Prostate gland (tissue), 2 donors: ENCODE results near the gene RPS18. TPM values are rescaled to one million over a fixed set of nuclear protein-coding genes. Genes with fewer than 3 reads are reported as not detected.
A peak's percentile ranks its signal among the peaks of the same experiment; 100 is the strongest.
"Not testable (repeated sequence)": the region's sequence is repeated elsewhere in the genome, so short reads cannot be mapped to it uniquely, and the experiment has no call there.

Experiments used
- DNase-seq: peaks from one replicate; pipeline ENCODE4 v3.0.0-alpha.2; 2019; ENCODE audit warnings: low spot score
- H3K27ac ChIP-seq, 2 donors: fragments of 200-600 bp; sonication (generic); 2 replicates each; pipeline ENCODE4 v1.5.1; 2017 to 2019
- H3K27me3 ChIP-seq: fragments of 200-600 bp; sonication (generic); replicated peaks from 2 replicates; pipeline ENCODE4 v1.5.1; 2019; ENCODE audit not compliant: insufficient read depth
- H3K36me3 ChIP-seq, 2 donors: fragments of 200-600 bp; sonication (generic); 1 replicate in 1 of 2; 2 replicates in 1 of 2; pipeline versions ENCODE4 v1.5.1 to v1.8.1; 2017 to 2019
- H3K4me1 ChIP-seq: fragments of 200-600 bp; sonication (generic); replicated peaks from 2 replicates; pipeline ENCODE4 v1.5.1; 2019
- H3K4me3 ChIP-seq, 2 donors: fragments of 200-600 bp; sonication (generic); 2 replicates each; pipeline ENCODE4 v1.5.1; 2017 to 2019
- H3K9me3 ChIP-seq: fragments of 200-600 bp; sonication (generic); 2 replicates; pipeline ENCODE4 v1.5.1; 2017
- POLR2A ChIP-seq: fragments of 450-650 bp; IDR thresholded peaks from one replicate; pipeline ENCODE4 v1.6.1; 2016; ENCODE audit warnings: antibody characterized with exemption, mild to moderate bottlenecking
- POLR2AphosphoS5 ChIP-seq: sonication (generic); formaldehyde crosslinking; IDR thresholded peaks from one replicate; pipeline ENCODE4 v1.6.1; 2017; ENCODE audit warnings: antibody characterized with exemption
- WGBS: methylation state at CpG from one replicate; pipeline ENCODE4 v1.1.5; 2018; 5-methylcytosine and 5-hydroxymethylcytosine counted together
- intact Hi-C: fragments of 100-400 bp; cut with DNase I; formaldehyde crosslinking; loops from one replicate; pipeline ENCODE4 v1.14.2; 2022
- total RNA-seq, 2 donors: library from RNA; depleted of rRNA; stranded (reverse); fragments of >200 nt; gene quantifications; one replicate each; pipeline ENCODE4 v1.1.0, GENCODE V29; 2016
- TF ChIP-seq, protein P1 (sequence below), 4 experiments: fragments of 200-600 bp in 2 of 4; fragments of 450-650 bp in 2 of 4; sonication (generic) in 2 of 4; IDR thresholded peaks; 1 replicate in 3 of 4; 2 replicates in 1 of 4; pipeline ENCODE4 v1.5.1; 2016 to 2019; ENCODE audit warnings: antibody characterized with exemption in 4 of 4, mild to moderate bottlenecking in 2 of 4, moderate library complexity in 2 of 4

The RPS18 gene
- total RNA-seq, 2 donors from 2014 or later, result 1,990 to 4,594 TPM

DNA sequence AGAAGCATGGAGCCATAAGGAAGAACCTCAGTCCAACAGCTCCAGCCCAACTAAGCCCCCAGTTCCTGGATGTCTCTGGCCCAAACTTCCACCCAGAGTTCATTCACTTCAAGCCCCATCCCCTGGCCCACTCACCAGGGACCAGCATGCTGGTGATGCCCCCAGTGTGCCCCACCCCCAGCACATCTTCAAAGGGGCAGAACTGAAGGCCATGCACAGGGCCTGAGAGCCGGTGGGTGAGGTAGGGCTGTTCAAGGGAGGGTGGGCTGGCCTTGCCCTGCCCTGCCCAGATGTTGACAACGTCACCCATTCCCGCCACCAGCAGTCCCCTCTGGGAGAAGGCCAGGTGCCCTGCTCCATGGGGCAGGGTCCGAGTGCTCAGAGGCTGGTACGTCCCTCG is 8.7 kb downstream of the RPS18 start:
- Histone ChIP-seq H3K27ac (no peak overlapping the region), H3K4me3 (no peak overlapping the region), H3K9me3 (no peaks in the 10 kb centered on the region), H3K36me3 (no peaks in the 10 kb centered on the region), H3K27me3 (no peaks in the 10 kb centered on the region), H3K4me1 (peaks cover 12% of the 10 kb centered on the region)
- no peak for TF ChIP-seq POLR2A
- TF ChIP-seq, protein P1, sequence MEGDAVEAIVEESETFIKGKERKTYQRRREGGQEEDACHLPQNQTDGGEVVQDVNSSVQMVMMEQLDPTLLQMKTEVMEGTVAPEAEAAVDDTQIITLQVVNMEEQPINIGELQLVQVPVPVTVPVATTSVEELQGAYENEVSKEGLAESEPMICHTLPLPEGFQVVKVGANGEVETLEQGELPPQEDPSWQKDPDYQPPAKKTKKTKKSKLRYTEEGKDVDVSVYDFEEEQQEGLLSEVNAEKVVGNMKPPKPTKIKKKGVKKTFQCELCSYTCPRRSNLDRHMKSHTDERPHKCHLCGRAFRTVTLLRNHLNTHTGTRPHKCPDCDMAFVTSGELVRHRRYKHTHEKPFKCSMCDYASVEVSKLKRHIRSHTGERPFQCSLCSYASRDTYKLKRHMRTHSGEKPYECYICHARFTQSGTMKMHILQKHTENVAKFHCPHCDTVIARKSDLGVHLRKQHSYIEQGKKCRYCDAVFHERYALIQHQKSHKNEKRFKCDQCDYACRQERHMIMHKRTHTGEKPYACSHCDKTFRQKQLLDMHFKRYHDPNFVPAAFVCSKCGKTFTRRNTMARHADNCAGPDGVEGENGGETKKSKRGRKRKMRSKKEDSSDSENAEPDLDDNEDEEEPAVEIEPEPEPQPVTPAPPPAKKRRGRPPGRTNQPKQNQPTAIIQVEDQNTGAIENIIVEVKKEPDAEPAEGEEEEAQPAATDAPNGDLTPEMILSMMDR (IDR thresholded peaks at IDR 0.05), result no peak
- no peak for TF ChIP-seq POLR2AphosphoS5
- DNase-seq, result no peak
- intact Hi-C loops, result no loop called here
- WGBS, result 84% methylated on average over 6 of the region's 6 CpGs

DNA sequence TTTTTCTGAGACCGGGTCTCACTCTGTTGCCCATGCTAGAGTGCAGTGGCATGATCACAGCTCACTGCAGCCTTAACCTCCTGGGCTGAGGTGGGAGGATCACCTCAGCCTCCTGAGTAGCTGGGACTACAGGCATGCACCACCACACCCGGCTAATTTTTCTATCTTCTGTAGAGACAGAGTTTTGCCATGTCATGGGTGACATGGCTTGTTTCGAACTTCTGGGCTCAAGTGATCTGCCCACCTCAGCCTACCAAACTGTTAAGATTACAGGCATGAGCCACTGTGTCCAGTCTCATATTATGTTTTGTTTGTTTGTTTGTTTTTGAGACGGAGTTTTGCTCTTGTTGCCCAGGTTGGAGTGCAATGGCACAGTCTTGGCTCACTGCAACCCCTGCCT is 13.3 kb downstream of the RPS18 start:
- whole genome bisulfite sequencing, result 91% methylated on average over 4 of the region's 4 CpGs
- H3K4me3 ChIP-seq, H3K4me1 ChIP-seq, H3K36me3 ChIP-seq, DNase-seq, H3K27ac ChIP-seq, intact Hi-C loops, H3K9me3 ChIP-seq, H3K27me3 ChIP-seq: not testable (repeated sequence)

DNA sequence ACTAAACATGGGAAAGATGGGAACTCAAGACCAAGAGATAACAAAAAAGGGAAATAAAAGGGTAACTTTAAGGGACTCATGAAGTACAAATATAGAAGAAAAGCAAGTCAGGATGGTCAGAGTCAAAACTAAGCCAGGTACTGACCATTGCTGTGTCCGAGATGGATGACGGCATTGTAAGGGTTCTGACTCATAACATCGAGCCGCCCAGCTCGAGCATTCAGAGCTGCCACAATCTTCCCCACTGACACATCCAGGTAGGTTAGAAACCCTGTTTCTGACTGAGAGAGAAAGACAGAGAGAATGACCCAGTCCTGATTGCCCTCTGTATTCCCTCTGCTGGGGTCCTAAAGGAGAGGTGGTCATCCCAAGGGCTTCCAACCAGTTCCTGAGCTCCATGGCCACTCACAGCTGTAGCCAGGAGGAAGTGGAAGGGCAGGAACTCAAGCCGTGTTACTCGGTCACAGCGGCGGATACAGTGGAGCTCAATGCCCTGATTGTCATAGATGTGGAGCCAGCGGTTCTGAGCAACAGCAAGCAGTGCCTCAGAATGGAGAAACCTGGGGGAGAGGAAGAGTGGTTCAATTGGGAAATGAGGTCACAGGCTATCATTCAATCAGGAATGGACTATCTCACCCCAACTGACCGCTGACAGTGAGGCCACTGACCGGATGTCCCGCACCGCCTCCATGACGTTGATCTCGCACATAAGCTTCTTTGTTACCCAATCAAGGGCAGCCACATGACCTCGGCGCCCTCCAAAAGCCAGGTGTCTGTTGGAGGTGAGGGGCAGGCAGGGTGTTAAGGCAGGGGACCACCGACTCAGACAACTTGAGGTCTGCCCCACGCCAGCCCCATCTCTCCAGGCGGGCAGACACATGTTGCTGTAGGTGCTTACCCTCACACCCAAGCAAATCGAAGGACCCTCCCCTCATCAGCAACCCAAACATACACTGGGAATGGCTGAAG is 15.4 kb downstream of the RPS18 start:
- WGBS, result 87% methylated on average over 22 of the region's 22 CpGs
- intact Hi-C loops, result no loop called here
- H3K36me3 ChIP-seq, result no peaks in the 10 kb centered on the region

DNA sequence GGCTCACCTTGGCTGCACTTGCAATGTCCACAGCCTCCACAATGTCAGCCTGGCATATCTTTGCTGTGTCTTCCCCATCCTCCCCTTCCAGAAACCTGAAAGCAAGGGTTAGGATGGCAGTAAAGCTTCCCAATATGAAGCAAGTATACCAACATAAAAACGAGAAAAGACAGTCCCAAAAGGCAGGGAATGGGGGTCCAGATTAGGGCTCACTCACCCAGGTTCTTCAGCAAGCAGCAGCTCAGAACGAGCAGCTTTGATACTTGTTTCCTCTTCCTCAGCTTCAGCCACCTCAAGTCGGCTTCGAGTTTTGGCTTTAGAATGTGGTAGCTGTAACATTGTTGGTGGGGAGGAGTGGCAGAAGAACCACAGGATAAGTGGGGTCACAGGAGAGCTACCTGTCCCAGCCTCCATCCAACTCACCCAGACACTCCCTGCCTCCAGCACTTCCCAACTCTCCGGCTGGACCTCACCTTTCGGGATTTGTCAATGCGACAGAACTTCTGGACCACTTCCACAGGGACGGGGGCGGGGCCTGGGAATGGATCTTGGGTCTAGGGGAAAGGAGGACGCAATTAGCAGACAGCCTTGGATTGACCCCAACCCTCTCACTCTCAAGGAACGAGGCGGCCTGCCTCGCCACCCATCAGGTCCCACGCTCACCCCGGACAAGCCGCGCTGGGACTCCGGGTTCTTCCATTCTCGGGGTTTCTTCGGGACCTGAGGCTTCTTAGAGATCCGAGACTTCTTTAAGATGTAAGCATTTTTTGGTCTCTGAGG is 16.5 kb downstream of the RPS18 start:
- H3K36me3 ChIP-seq, result no peaks in the 10 kb centered on the region
- peaks cover 11% of the 10 kb centered on the region for H3K4me1 ChIP-seq
- TF ChIP-seq, protein P1 (IDR thresholded peaks at IDR 0.05), result no peak
- TF ChIP-seq POLR2AphosphoS5 (no peak), POLR2A (no peak)
- WGBS, result 12% methylated on average over 21 of the region's 21 CpGs
- H3K4me3 ChIP-seq, result peak overlapping the region; percentile 66
- H3K27ac ChIP-seq, result peak overlapping the region; percentile 83 to 88
- no peaks in the 10 kb centered on the region for H3K9me3 ChIP-seq
- no peak for DNase-seq
- intact Hi-C loops, result no loop called here
- no peaks in the 10 kb centered on the region for H3K27me3 ChIP-seq

More for the DNA sequence above, 15.4 kb downstream of the RPS18 start:
- no peaks in the 10 kb centered on the region for H3K27me3 ChIP-seq
- DNase-seq, result no peak
- H3K9me3 ChIP-seq, result no peaks in the 10 kb centered on the region
- TF ChIP-seq POLR2AphosphoS5 (no peak), POLR2A (no peak)
- TF ChIP-seq, protein P1 (IDR thresholded peaks at IDR 0.05), result no peak
- no peak overlapping the region for H3K4me3 ChIP-seq
- H3K27ac ChIP-seq, result no peak overlapping the region
- peaks cover 11% of the 10 kb centered on the region for H3K4me1 ChIP-seq
